ENCODE results near the gene ANXA9.
A peak's percentile ranks its signal among the peaks of the same experiment; 100 is the strongest.

Gene ANXA9

GRCh38 chr1:151002611-151003010, 20.5 kb downstream of the ANXA9 start:
- Histone ChIP-seq H2BK120ac (ENCODE audit: low read depth, low read length) (no peak overlapping the region), H3K4ac (ENCODE audit: low read length) (no peak overlapping the region), H3K79me1 (ENCODE audit: low read depth, low read length) (no peaks in the 10 kb centered on the region), H3K4me3 (ENCODE audit: low read length in 2 of 2) (no peak overlapping the region), H3K27me3 (ENCODE audit: control insufficient read depth in 3 of 3, insufficient read depth in 3 of 3, low read depth in 1 of 3, low read length in 3 of 3) (no peaks in the 10 kb centered on the region), H3K9me3 (replicated peaks in 1 of 2; ENCODE audit: control insufficient read depth in 2 of 2, insufficient read depth in 1 of 2, low read depth in 1 of 2, low read length in 2 of 2) (no peaks in the 10 kb centered on the region), H4K91ac (ENCODE audit: low read depth, low read length, poor library complexity) (no peak overlapping the region), H2BK12ac (ENCODE audit: low read length) (no peak overlapping the region), H2BK15ac (ENCODE audit: low read length) (no peak overlapping the region), H3K9ac (ENCODE audit: low read depth, low read length, poor library complexity) (no peak overlapping the region), H3K27ac (replicated peaks; ENCODE audit: low read length) (no peak overlapping the region), H3K23ac (ENCODE audit: low read depth, low read length, poor library complexity) (no peak overlapping the region), H3K4me1 (ENCODE audit: control insufficient read depth in 2 of 2, insufficient read depth in 1 of 2, low read depth in 1 of 2, low read length in 2 of 2) (peaks cover 6 to 9% of the 10 kb centered on the region in 2 donors), H4K8ac (ENCODE audit: low read depth, low read length) (no peak overlapping the region), H3K36me3 (replicated peaks in 1 of 2; ENCODE audit: control insufficient read depth in 2 of 2, insufficient read depth in 2 of 2, low read length in 2 of 2) (peaks cover 4 to 22% of the 10 kb centered on the region in 2 donors), H3K4me2 (ENCODE audit: insufficient read depth, low read length, poor library complexity, severe bottlenecking) (no peak overlapping the region), H3K18ac (ENCODE audit: low read length) (no peak overlapping the region), H3K14ac (ENCODE audit: low read length) (no peak overlapping the region), H2BK5ac (ENCODE audit: low read length) (no peak overlapping the region), H2AFZ (ENCODE audit: low read length) (no peak overlapping the region), H2AK5ac (ENCODE audit: low read depth, low read length) (no peak overlapping the region)
- DNase-seq (ENCODE audit: low spot score) = no peak
- no CpG with 5 or more reads among the region's 2 CpGs for WGBS, 2 donors (ENCODE audit: extremely low coverage in 2 of 2, insufficient read length in 2 of 2, insufficient replicate concordance in 1 of 2)

DNA sequence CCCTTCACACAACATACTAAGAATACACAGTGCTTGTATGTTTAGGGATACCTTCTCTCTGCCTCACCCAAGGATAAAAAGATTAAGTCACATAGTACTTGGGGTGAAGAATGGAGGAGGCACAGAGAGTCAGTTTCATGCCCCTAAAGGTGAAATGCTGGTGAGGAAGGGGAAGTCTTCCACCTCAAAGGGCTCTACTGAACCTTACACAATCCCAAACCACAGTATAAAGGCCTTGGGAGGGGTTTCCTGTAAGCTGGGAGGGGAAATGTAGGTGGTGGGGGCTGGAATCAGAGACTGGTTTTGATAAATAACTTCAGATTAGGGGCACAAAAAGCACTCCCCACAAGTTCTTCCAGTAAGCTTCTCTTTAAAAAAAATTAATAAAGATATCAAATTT, 21.1 kb downstream of the ANXA9 start:
- Histone ChIP-seq H4K91ac (ENCODE audit: low read depth, low read length, poor library complexity) (no peak overlapping the region), H3K27ac (replicated peaks; ENCODE audit: low read length) (no peak overlapping the region), H3K23ac (ENCODE audit: low read depth, low read length, poor library complexity) (no peak overlapping the region), H3K14ac (ENCODE audit: low read length) (no peak overlapping the region), H3K36me3 (replicated peaks in 1 of 2; ENCODE audit: control insufficient read depth in 2 of 2, insufficient read depth in 2 of 2, low read length in 2 of 2) (peaks cover 4 to 18% of the 10 kb centered on the region in 2 donors), H2BK120ac (ENCODE audit: low read depth, low read length) (no peak overlapping the region), H2BK15ac (ENCODE audit: low read length) (no peak overlapping the region), H3K18ac (ENCODE audit: low read length) (no peak overlapping the region), H3K9ac (ENCODE audit: low read depth, low read length, poor library complexity) (no peak overlapping the region), H3K4me2 (ENCODE audit: insufficient read depth, low read length, poor library complexity, severe bottlenecking) (no peak overlapping the region), H2AFZ (ENCODE audit: low read length) (no peak overlapping the region), H2AK5ac (ENCODE audit: low read depth, low read length) (no peak overlapping the region), H3K4ac (ENCODE audit: low read length) (no peak overlapping the region), H2BK12ac (ENCODE audit: low read length) (no peak overlapping the region), H3K79me1 (ENCODE audit: low read depth, low read length) (no peaks in the 10 kb centered on the region), H3K4me1 (ENCODE audit: control insufficient read depth in 2 of 2, insufficient read depth in 1 of 2, low read depth in 1 of 2, low read length in 2 of 2) (peaks cover 9 to 10% of the 10 kb centered on the region in 2 donors), H3K4me3 (ENCODE audit: low read length in 2 of 2) (no peak overlapping the region), H3K27me3 (ENCODE audit: control insufficient read depth in 3 of 3, insufficient read depth in 3 of 3, low read depth in 1 of 3, low read length in 3 of 3) (no peaks in the 10 kb centered on the region), H2BK5ac (ENCODE audit: low read length) (no peak overlapping the region), H4K8ac (ENCODE audit: low read depth, low read length) (no peak overlapping the region), H3K9me3 (replicated peaks in 1 of 2; ENCODE audit: control insufficient read depth in 2 of 2, insufficient read depth in 1 of 2, low read depth in 1 of 2, low read length in 2 of 2) (no peaks in the 10 kb centered on the region)
- DNase-seq (ENCODE audit: low spot score) = no peak

DNA sequence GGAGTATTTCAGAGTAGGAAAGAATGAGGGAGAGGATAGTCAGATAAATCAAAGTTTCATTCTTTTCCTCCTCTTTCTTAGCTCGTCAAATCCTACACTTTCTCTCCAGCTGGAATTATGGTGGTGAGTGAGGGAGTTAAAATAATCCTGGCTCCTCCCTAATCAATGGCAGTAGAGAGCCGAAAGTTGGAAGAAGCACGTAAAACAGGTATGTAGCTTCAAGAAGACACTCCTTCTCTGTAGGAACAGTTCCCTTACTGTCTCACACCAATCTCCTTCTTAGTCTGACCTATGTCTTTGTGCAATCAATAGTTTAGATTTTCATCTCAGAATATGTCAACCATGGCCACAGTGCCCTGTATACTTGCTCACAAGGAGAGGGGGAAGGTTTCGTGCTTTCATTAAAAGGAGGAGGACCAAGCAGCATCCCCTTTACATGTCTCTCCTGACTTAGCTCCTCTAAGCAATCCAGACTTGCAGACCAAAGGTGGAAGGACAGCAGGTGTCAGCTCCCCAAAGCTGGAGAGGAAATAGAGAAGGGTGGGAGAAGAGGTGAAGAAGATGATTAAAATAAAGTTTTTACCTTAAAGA, 23.7 kb downstream of the ANXA9 start:
- H3K36me3 ChIP-seq (replicated peaks in 1 of 2; ENCODE audit: control insufficient read depth in 2 of 2, insufficient read depth in 2 of 2, low read length in 2 of 2) = peaks cover 0 to 6% of the 10 kb centered on the region in 2 donors
- H3K4me2 ChIP-seq (ENCODE audit: insufficient read depth, low read length, poor library complexity, severe bottlenecking) = peak overlapping the region; percentile 81
- H2AK5ac ChIP-seq (ENCODE audit: low read depth, low read length) = no peak overlapping the region
- peak overlapping the region; percentile 89 for H2AFZ ChIP-seq (ENCODE audit: low read length)
- no peak overlapping the region for H3K23ac ChIP-seq (ENCODE audit: low read depth, low read length, poor library complexity)
- DNase-seq (ENCODE audit: low spot score) = no peak
- no peak overlapping the region for H3K4ac ChIP-seq (ENCODE audit: low read length)
- peak overlapping the region; percentile 26 for H3K9ac ChIP-seq (ENCODE audit: low read depth, low read length, poor library complexity)
- no peak overlapping the region for H3K18ac ChIP-seq (ENCODE audit: low read length)
- no peak overlapping the region for H3K27ac ChIP-seq (replicated peaks; ENCODE audit: low read length)
- no peak overlapping the region for H2BK15ac ChIP-seq (ENCODE audit: low read length)
- H3K9me3 ChIP-seq (replicated peaks in 1 of 2; ENCODE audit: control insufficient read depth in 2 of 2, insufficient read depth in 1 of 2, low read depth in 1 of 2, low read length in 2 of 2) = no peaks in the 10 kb centered on the region
- H2BK12ac ChIP-seq (ENCODE audit: low read length) = no peak overlapping the region
- H3K4me1 ChIP-seq (ENCODE audit: control insufficient read depth in 2 of 2, insufficient read depth in 1 of 2, low read depth in 1 of 2, low read length in 2 of 2) = peaks cover 12 to 16% of the 10 kb centered on the region in 2 donors
- H3K27me3 ChIP-seq (ENCODE audit: control insufficient read depth in 3 of 3, insufficient read depth in 3 of 3, low read depth in 1 of 3, low read length in 3 of 3) = no peaks in the 10 kb centered on the region
- no peak overlapping the region for H4K91ac ChIP-seq (ENCODE audit: low read depth, low read length, poor library complexity)
- no peak overlapping the region for H2BK120ac ChIP-seq (ENCODE audit: low read depth, low read length)
- H4K8ac ChIP-seq (ENCODE audit: low read depth, low read length) = no peak overlapping the region
- H3K4me3 ChIP-seq (ENCODE audit: low read length in 2 of 2) = peak overlapping the region in 1 of 2 donors; percentile 61
- H3K79me1 ChIP-seq (ENCODE audit: low read depth, low read length) = no peaks in the 10 kb centered on the region
- H2BK5ac ChIP-seq (ENCODE audit: low read length) = no peak overlapping the region
- no CpG with 5 or more reads among the region's 4 CpGs for WGBS, 2 donors (ENCODE audit: extremely low coverage in 2 of 2, insufficient read length in 2 of 2, insufficient replicate concordance in 1 of 2)
- H3K14ac ChIP-seq (ENCODE audit: low read length) = no peak overlapping the region

DNA sequence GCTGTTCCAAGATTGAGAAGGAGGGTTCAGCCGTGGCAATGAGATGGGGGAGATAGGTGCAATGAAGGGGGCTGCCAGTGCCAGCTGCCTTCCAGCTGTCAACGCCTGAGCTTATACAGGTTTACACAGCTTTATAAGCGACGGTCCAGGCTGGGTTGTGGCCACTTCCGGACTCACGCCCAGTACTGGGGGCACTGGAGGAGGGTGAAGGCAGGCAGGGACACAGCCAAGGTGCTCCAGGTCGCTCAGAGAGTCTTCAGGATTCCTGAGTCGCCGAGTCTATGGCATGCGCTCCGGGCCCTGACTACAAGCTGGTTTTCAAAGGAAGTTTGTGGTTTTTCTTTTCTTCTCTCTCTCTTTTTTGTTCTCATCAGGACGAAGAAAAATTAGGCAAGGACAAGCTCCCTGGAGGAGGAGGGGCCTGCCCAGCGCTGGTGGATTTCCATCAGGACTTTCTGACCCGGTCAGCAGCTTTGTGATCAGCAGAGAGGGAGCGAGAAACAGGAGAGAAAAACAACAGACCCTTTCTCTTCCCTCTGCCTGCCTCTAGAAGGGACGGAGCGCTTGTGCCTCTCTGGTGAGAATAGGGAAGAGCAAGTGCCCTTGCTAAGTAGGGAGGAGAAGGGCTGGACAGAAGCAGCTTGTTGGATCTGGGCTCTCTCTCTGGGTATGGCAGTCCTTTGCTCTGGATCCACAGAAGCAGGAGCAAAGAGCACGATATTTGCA, 24.4 kb downstream of the ANXA9 start, which contains the start of gene MINDY1:
MINDY1 (minus strand) TSS at position 576 of the 726 bp plus-strand sequence. CDS start 4,285 bp downstream, outside the sequence.
- no peak within 1 kb of the TSS for H2BK15ac ChIP-seq (ENCODE audit: low read length)
- peak within 1 kb of the TSS; percentile 92 for H2AFZ ChIP-seq (ENCODE audit: low read length)
- WGBS, 2 donors (ENCODE audit: extremely low coverage in 2 of 2, insufficient read length in 2 of 2, insufficient replicate concordance in 1 of 2) = no CpG with 5 or more reads among the region's 18 CpGs
- H3K4me1 ChIP-seq (ENCODE audit: control insufficient read depth in 2 of 2, insufficient read depth in 1 of 2, low read depth in 1 of 2, low read length in 2 of 2) = peaks cover 12 to 16% of the 10 kb centered on the region in 2 donors
- no peak within 1 kb of the TSS for H3K14ac ChIP-seq (ENCODE audit: low read length)
- H4K8ac ChIP-seq (ENCODE audit: low read depth, low read length) = no peak within 1 kb of the TSS
- no peak within 1 kb of the TSS for H2BK5ac ChIP-seq (ENCODE audit: low read length)
- peaks cover 0 to 6% of the 10 kb centered on the region in 2 donors for H3K36me3 ChIP-seq (replicated peaks in 1 of 2; ENCODE audit: control insufficient read depth in 2 of 2, insufficient read depth in 2 of 2, low read length in 2 of 2)
- DNase-seq (ENCODE audit: low spot score) = peak; percentile 75
- peak within 1 kb of the TSS; percentile 85 for H3K9ac ChIP-seq (ENCODE audit: low read depth, low read length, poor library complexity)
- H3K27ac ChIP-seq (replicated peaks; ENCODE audit: low read length) = peak within 1 kb of the TSS; percentile 53
- H3K4me3 ChIP-seq (ENCODE audit: low read length in 2 of 2) = peak within 1 kb of the TSS; percentile 63 to 90
- H3K27me3 ChIP-seq (ENCODE audit: control insufficient read depth in 3 of 3, insufficient read depth in 3 of 3, low read depth in 1 of 3, low read length in 3 of 3) = no peaks in the 10 kb centered on the region
- no peaks in the 10 kb centered on the region for H3K9me3 ChIP-seq (replicated peaks in 1 of 2; ENCODE audit: control insufficient read depth in 2 of 2, insufficient read depth in 1 of 2, low read depth in 1 of 2, low read length in 2 of 2)
- peak within 1 kb of the TSS; percentile 86 for H3K18ac ChIP-seq (ENCODE audit: low read length)
- no peak within 1 kb of the TSS for H2BK12ac ChIP-seq (ENCODE audit: low read length)
- no peak within 1 kb of the TSS for H3K23ac ChIP-seq (ENCODE audit: low read depth, low read length, poor library complexity)
- H2BK120ac ChIP-seq (ENCODE audit: low read depth, low read length) = no peak within 1 kb of the TSS
- H4K91ac ChIP-seq (ENCODE audit: low read depth, low read length, poor library complexity) = no peak within 1 kb of the TSS
- H2AK5ac ChIP-seq (ENCODE audit: low read depth, low read length) = no peak within 1 kb of the TSS
- no peaks in the 10 kb centered on the region for H3K79me1 ChIP-seq (ENCODE audit: low read depth, low read length)
- H3K4me2 ChIP-seq (ENCODE audit: insufficient read depth, low read length, poor library complexity, severe bottlenecking) = peak within 1 kb of the TSS; percentile 81
- no peak within 1 kb of the TSS for H3K4ac ChIP-seq (ENCODE audit: low read length)

All from neuronal stem cell (in vitro differentiated cells).